ENCODE data around the gene FRMD4A. TPM values are rescaled to one million over a fixed set of nuclear protein-coding genes. Genes with fewer than 3 reads are reported as not detected.

Gene FRMD4A
- polyA plus RNA-seq, 1 donor (not counting 4 experiments of a cell fraction or from before 2014, with no cell fraction given) = 12.9 TPM

GRCh38 chr10:14092799-14093198 lies 237.9 kb downstream of the FRMD4A start:
- no peaks in the 10 kb centered on the region for H3K4me1 ChIP-seq (ENCODE audit: control insufficient read depth, extremely low read depth, insufficient read depth, low read length)
- H2AFZ ChIP-seq (ENCODE audit: control insufficient read depth, low read length) = no peak overlapping the region
- FAIRE-seq = no peak
- dilution Hi-C loops (cut with MboI; ENCODE audit: extremely low pct_ligation_motif_present, low sequenced_read_pairs) = no loop called here
- no peak overlapping the region for H3K4me3 ChIP-seq (ENCODE audit: control insufficient read depth in 2 of 3, extremely low read depth in 1 of 3, insufficient read depth in 2 of 3, low read depth in 1 of 3, low read length in 3 of 3)
- no peaks in the 10 kb centered on the region for H3K36me3 ChIP-seq (ENCODE audit: control insufficient read depth in 2 of 2, extremely low read depth in 1 of 2, insufficient read depth in 2 of 2, low read length in 2 of 2)
- DNase-seq (ENCODE audit: low read depth, low spot score) = no peak
- H4K20me1 ChIP-seq (ENCODE audit: control insufficient read depth, extremely low read depth, insufficient read depth, low read length) = no peaks in the 10 kb centered on the region
- no peak overlapping the region for H3K4me2 ChIP-seq (ENCODE audit: control insufficient read depth, extremely low read depth, insufficient read depth, low read depth, low read length)
- no peaks in the 10 kb centered on the region for H3K27me3 ChIP-seq (ENCODE audit: control insufficient read depth, extremely low read depth, insufficient read depth, low read length)
- no peaks in the 10 kb centered on the region for H3K79me2 ChIP-seq (ENCODE audit: control insufficient read depth, insufficient read depth, low read length)
- no peaks in the 10 kb centered on the region for H3K9me3 ChIP-seq (ENCODE audit: control insufficient read depth, low read depth, low read length)
- no peak overlapping the region for H3K27ac ChIP-seq (ENCODE audit: control insufficient read depth, insufficient read depth, low read length)
- TF ChIP-seq EZH2 (IDR thresholded peaks at IDR 0.05; ENCODE audit: low read length) (no peak), CTCF (optimal IDR thresholded peaks at IDR 0.05 in 1 of 3, IDR thresholded peaks at IDR 0.05 in 1 of 3, conservative IDR thresholded peaks at IDR 0.05 in 1 of 3; ENCODE audit: extremely low read depth in 1 of 3, insufficient read depth in 2 of 3, low read length in 3 of 3) (no peak)
- no peak overlapping the region for H3K9ac ChIP-seq (ENCODE audit: control insufficient read depth, extremely low read depth, insufficient read depth, low read length)
- no peaks in the 10 kb centered on the region for H3K9me1 ChIP-seq (ENCODE audit: control insufficient read depth, extremely low read depth, insufficient read depth, low read length)

GRCh38 chr10:14089556-14090292 lies 241.0 kb downstream of the FRMD4A start:
- TF ChIP-seq CTCF (optimal IDR thresholded peaks at IDR 0.05 in 1 of 3, IDR thresholded peaks at IDR 0.05 in 1 of 3, conservative IDR thresholded peaks at IDR 0.05 in 1 of 3; ENCODE audit: extremely low read depth in 1 of 3, insufficient read depth in 2 of 3, low read length in 3 of 3) (no peak), EZH2 (IDR thresholded peaks at IDR 0.05; ENCODE audit: low read length) (no peak)
- Histone ChIP-seq H4K20me1 (ENCODE audit: control insufficient read depth, extremely low read depth, insufficient read depth, low read length) (no peaks in the 10 kb centered on the region), H3K36me3 (ENCODE audit: control insufficient read depth in 2 of 2, extremely low read depth in 1 of 2, insufficient read depth in 2 of 2, low read length in 2 of 2) (no peaks in the 10 kb centered on the region), H3K9ac (ENCODE audit: control insufficient read depth, extremely low read depth, insufficient read depth, low read length) (no peak overlapping the region), H3K9me1 (ENCODE audit: control insufficient read depth, extremely low read depth, insufficient read depth, low read length) (no peaks in the 10 kb centered on the region), H3K27me3 (ENCODE audit: control insufficient read depth, extremely low read depth, insufficient read depth, low read length) (no peaks in the 10 kb centered on the region), H3K4me1 (ENCODE audit: control insufficient read depth, extremely low read depth, insufficient read depth, low read length) (peaks cover 1% of the 10 kb centered on the region), H3K27ac (ENCODE audit: control insufficient read depth, insufficient read depth, low read length) (no peak overlapping the region), H3K4me3 (ENCODE audit: control insufficient read depth in 2 of 3, extremely low read depth in 1 of 3, insufficient read depth in 2 of 3, low read depth in 1 of 3, low read length in 3 of 3) (no peak overlapping the region), H2AFZ (ENCODE audit: control insufficient read depth, low read length) (no peak overlapping the region), H3K4me2 (ENCODE audit: control insufficient read depth, extremely low read depth, insufficient read depth, low read depth, low read length) (no peak overlapping the region), H3K79me2 (ENCODE audit: control insufficient read depth, insufficient read depth, low read length) (no peaks in the 10 kb centered on the region), H3K9me3 (ENCODE audit: control insufficient read depth, low read depth, low read length) (no peaks in the 10 kb centered on the region)
- DNase-seq (ENCODE audit: low read depth, low spot score) (no peak), FAIRE-seq (no peak)
- dilution Hi-C loops (cut with MboI; ENCODE audit: extremely low pct_ligation_motif_present, low sequenced_read_pairs) = no loop called here
